Measurements from ENCODE around the gene DIP2C. TPM values are rescaled to one million over a fixed set of nuclear protein-coding genes. Genes with fewer than 3 reads are reported as not detected.
"Not testable (repeated sequence)": the region's sequence is repeated elsewhere in the genome, so short reads cannot be mapped to it uniquely, and the experiment has no call there.

The DIP2C gene
- total RNA-seq, 1 donor from 2014 or later = 1.6 TPM

GRCh38 chr10:636769-637168, 52.7 kb downstream of the DIP2C start:
- Mint-ChIP-seq H3K4me3 (ENCODE audit: low read depth) (no peak overlapping the region), H3K9me3 (no peaks in the 10 kb centered on the region), H3K4me1 (ENCODE audit: low read depth) (no peaks in the 10 kb centered on the region), H3K36me3 (ENCODE audit: low read depth) (no peaks in the 10 kb centered on the region), H3K27ac (no peak overlapping the region), H3K27me3 (ENCODE audit: low read depth) (peaks cover 12% of the 10 kb centered on the region)
- intact Hi-C loops (cut with micrococcal nuclease) = no loop called here
- no peak for DNase-seq (ENCODE audit: low spot score)

- H3K27me3 Mint-ChIP-seq (ENCODE audit: low read depth) = peaks cover 12% of the 10 kb centered on the region
- no peaks in the 10 kb centered on the region for H3K4me1 Mint-ChIP-seq (ENCODE audit: low read depth)
- DNase-seq (ENCODE audit: low spot score) = no peak
- no peak overlapping the region for H3K4me3 Mint-ChIP-seq (ENCODE audit: low read depth)
- H3K27ac Mint-ChIP-seq = no peak overlapping the region
- H3K9me3 Mint-ChIP-seq = no peaks in the 10 kb centered on the region
- intact Hi-C loops (cut with micrococcal nuclease) = no loop called here
- H3K36me3 Mint-ChIP-seq (ENCODE audit: low read depth) = no peaks in the 10 kb centered on the region
Observed at GRCh38 chr10:636016-636730, 53.3 kb downstream of the DIP2C start.

- H3K4me3 Mint-ChIP-seq (ENCODE audit: low read depth) = no peak overlapping the region
- intact Hi-C loops (cut with micrococcal nuclease) = no loop called here
- no peak for DNase-seq (ENCODE audit: low spot score)
- no peaks in the 10 kb centered on the region for H3K9me3 Mint-ChIP-seq
- no peaks in the 10 kb centered on the region for H3K4me1 Mint-ChIP-seq (ENCODE audit: low read depth)
- H3K27me3 Mint-ChIP-seq (ENCODE audit: low read depth) = peaks cover 12% of the 10 kb centered on the region
- H3K36me3 Mint-ChIP-seq (ENCODE audit: low read depth) = no peaks in the 10 kb centered on the region
- no peak overlapping the region for H3K27ac Mint-ChIP-seq
Observed at GRCh38 chr10:635088-635861, 54.2 kb downstream of the DIP2C start.

DNA sequence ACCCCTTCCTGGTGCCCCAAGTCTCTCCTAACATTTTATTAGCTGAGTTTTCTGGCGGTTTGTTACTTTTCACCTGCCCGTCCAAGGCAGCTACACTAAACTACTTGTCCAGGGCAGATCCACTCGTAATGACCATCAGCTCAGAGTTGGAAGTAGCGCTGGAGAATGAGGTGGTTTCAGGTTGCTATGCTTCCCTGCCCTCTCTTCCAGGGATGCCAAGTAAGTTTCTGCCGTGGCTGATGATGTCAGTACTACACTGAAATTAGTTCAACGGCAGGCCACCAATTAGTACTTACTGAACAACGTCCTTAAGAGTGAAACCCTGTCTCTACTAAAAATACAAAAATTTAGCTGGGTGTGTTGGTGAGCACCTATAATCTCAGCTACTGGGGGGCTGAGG, 55.2 kb downstream of the DIP2C start:
- H3K9me3 Mint-ChIP-seq = no peaks in the 10 kb centered on the region
- H3K4me1 Mint-ChIP-seq (ENCODE audit: low read depth) = no peaks in the 10 kb centered on the region
- H3K27me3 Mint-ChIP-seq (ENCODE audit: low read depth) = peaks cover 16% of the 10 kb centered on the region
- intact Hi-C loops (cut with micrococcal nuclease) = no loop called here
- no peak overlapping the region for H3K27ac Mint-ChIP-seq
- H3K4me3 Mint-ChIP-seq (ENCODE audit: low read depth) = no peak overlapping the region
- no peak for DNase-seq (ENCODE audit: low spot score)
- no peaks in the 10 kb centered on the region for H3K36me3 Mint-ChIP-seq (ENCODE audit: low read depth)

GRCh38 chr10:633279-634245, 55.9 kb downstream of the DIP2C start:
- Mint-ChIP-seq H3K4me3 (ENCODE audit: low read depth) (no peak overlapping the region), H3K36me3 (ENCODE audit: low read depth) (no peaks in the 10 kb centered on the region), H3K4me1 (ENCODE audit: low read depth) (no peaks in the 10 kb centered on the region), H3K27me3 (ENCODE audit: low read depth) (peaks cover 16% of the 10 kb centered on the region), H3K27ac (no peak overlapping the region), H3K9me3 (no peaks in the 10 kb centered on the region)
- DNase-seq (ENCODE audit: low spot score) = no peak
- intact Hi-C loops (cut with micrococcal nuclease) = no loop called here

DNA sequence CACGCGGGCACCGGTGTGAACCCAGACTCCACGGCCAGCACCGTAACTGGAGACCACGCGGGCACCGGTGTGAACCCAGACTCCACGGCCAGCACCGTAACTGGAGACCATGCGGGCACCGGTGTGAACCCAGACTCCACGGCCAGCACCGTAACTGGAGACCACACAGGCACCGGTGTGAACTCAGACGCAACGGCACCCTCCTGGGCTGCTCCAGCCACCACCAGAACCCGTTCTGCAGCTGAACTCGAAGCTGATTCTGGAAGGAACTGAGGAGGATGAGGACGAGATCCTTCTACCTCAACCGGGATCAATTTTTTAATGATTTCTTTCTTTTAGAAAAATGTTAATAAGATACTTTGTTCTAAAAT, 56.7 kb downstream of the DIP2C start:
- intact Hi-C loops (cut with micrococcal nuclease); H3K9me3 Mint-ChIP-seq; H3K4me3 Mint-ChIP-seq (ENCODE audit: low read depth); H3K4me1 Mint-ChIP-seq (ENCODE audit: low read depth); DNase-seq (ENCODE audit: low spot score); H3K27ac Mint-ChIP-seq; H3K36me3 Mint-ChIP-seq (ENCODE audit: low read depth): not testable (repeated sequence)
- peaks cover 16% of the 10 kb centered on the region for H3K27me3 Mint-ChIP-seq (ENCODE audit: low read depth)

DNA sequence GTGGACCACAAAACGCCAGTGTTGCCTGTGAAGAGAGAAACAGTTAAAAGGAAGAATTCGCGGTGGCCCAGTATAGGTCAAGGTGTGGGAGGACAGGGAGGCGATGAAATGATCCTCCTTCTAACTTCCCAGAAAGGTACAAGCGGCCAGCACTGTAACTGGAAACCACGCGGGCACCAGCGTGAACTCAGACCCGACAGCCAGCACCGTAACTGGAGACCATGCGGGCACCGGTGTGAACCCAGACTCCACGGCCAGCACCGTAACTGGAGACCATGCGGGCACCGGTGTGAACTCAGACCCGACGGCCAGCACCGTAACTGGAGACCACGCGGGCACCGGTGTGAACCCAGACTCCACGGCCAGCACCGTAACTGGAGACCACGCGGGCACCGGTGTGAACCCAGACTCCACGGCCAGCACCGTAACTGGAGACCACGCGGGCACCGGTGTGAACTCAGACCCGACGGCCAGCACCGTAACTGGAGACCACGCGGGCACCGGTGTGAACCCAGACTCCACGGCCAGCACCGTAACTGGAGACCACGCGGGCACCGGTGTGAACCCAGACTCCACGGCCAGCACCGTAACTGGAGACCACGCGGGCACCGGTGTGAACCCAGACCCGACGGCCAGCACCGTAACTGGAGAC, 57.2 kb downstream of the DIP2C start:
- H3K36me3 Mint-ChIP-seq (ENCODE audit: low read depth); H3K4me3 Mint-ChIP-seq (ENCODE audit: low read depth); DNase-seq (ENCODE audit: low spot score); H3K9me3 Mint-ChIP-seq; H3K4me1 Mint-ChIP-seq (ENCODE audit: low read depth); intact Hi-C loops (cut with micrococcal nuclease); H3K27ac Mint-ChIP-seq: not testable (repeated sequence)
- H3K27me3 Mint-ChIP-seq (ENCODE audit: low read depth) = peaks cover 16% of the 10 kb centered on the region

DNA sequence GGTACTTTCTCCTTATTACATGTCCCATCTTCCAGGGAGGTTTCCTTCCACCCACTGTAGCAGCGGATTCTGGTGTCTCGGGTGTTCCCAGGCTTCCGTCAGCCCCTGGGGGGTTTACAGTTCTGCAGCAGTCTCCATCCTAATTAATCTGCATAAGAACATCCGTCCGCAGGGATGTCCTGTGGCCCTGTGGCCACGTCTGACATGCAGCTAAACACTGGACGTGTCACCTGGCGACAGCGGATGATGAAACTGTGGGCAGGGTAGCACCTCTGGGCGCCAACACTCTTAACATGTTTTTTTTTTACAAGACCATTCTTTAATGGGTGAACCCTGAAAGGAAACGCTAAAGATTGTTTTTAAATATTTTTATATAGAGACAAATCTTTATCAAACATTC, 58.2 kb downstream of the DIP2C start:
- peaks cover 10% of the 10 kb centered on the region for H3K27me3 Mint-ChIP-seq (ENCODE audit: low read depth)
- intact Hi-C loops (cut with micrococcal nuclease) = no loop called here
- DNase-seq (ENCODE audit: low spot score) = no peak
- H3K27ac Mint-ChIP-seq = no peak overlapping the region
- no peaks in the 10 kb centered on the region for H3K36me3 Mint-ChIP-seq (ENCODE audit: low read depth)
- no peak overlapping the region for H3K4me3 Mint-ChIP-seq (ENCODE audit: low read depth)
- H3K9me3 Mint-ChIP-seq = no peaks in the 10 kb centered on the region
- H3K4me1 Mint-ChIP-seq (ENCODE audit: low read depth) = no peaks in the 10 kb centered on the region

DNA sequence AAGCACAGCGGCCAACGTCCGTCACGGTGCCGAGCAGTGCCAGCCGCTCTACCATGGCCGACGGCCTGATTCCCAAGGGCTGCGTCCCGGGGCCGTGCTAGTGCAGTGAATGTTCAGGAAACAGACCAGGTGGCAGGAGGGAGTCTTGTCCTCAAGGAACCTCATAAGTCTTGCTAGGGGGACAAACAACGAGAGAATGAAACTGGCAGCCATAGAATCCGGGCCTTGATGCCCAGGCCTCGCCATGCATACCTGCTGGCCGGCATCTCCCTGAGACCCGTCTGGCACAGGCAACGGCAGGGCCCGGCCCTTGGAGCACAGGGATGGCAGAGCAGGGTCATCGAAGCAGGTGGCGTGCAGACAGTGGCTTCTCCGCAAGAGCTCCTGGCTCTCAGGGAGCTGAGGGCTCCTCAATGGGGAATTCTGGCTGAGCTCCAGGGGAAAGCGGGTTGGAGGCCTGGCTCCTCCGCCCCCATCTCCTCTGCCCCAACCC, 58.8 kb downstream of the DIP2C start:
- H3K9me3 Mint-ChIP-seq = no peaks in the 10 kb centered on the region
- intact Hi-C loops (cut with micrococcal nuclease) = no loop called here
- H3K27me3 Mint-ChIP-seq (ENCODE audit: low read depth) = peaks cover 7% of the 10 kb centered on the region
- no peaks in the 10 kb centered on the region for H3K36me3 Mint-ChIP-seq (ENCODE audit: low read depth)
- no peak overlapping the region for H3K4me3 Mint-ChIP-seq (ENCODE audit: low read depth)
- H3K27ac Mint-ChIP-seq = no peak overlapping the region
- H3K4me1 Mint-ChIP-seq (ENCODE audit: low read depth) = no peaks in the 10 kb centered on the region
- no peak for DNase-seq (ENCODE audit: low spot score)

DNA sequence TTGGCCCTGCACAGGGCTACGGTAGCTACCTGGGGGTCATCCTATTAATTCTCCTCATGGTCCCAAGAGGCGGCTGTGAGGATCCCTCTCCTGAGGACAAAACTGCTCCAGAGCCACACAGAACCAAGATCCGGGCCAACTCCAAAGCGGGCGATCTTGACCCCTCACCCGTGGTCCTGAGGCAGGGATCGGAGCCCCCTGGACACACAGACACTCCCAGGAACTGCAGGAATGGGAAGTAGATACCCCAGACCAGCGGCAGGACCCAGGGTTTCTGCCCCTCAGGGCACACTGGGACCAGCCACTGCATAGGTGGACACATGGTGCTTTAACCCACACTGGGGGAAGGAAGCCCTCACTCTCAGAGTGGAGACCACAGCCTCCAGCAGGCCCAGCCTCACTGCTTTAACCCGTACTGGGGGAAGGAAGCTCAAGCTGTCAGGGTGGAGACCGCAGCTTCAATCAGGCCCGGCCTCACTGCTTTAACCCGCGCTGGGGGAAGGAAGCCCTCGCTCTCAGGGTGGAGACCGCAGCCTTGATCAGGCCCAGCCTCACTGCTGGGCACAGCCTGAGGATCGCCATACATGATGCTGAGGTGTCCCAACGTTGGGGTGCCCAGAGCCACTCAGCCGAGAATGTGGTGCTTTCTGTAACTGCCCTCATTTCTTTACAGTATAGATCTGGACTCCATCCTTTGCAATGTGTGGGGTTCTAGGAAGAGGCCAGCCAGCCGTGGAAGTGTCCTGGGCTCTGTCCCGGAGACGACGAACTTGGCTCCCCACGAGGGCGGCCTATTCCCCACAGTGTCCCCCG, 60.1 kb downstream of the DIP2C start:
- DNase-seq (ENCODE audit: low spot score) = no peak
- Mint-ChIP-seq H3K27me3 (ENCODE audit: low read depth) (peaks cover 4% of the 10 kb centered on the region), H3K4me3 (ENCODE audit: low read depth) (no peak overlapping the region), H3K9me3 (no peaks in the 10 kb centered on the region), H3K27ac (no peak overlapping the region), H3K36me3 (ENCODE audit: low read depth) (no peaks in the 10 kb centered on the region), H3K4me1 (ENCODE audit: low read depth) (no peaks in the 10 kb centered on the region)
- intact Hi-C loops (cut with micrococcal nuclease) = no loop called here

DNA sequence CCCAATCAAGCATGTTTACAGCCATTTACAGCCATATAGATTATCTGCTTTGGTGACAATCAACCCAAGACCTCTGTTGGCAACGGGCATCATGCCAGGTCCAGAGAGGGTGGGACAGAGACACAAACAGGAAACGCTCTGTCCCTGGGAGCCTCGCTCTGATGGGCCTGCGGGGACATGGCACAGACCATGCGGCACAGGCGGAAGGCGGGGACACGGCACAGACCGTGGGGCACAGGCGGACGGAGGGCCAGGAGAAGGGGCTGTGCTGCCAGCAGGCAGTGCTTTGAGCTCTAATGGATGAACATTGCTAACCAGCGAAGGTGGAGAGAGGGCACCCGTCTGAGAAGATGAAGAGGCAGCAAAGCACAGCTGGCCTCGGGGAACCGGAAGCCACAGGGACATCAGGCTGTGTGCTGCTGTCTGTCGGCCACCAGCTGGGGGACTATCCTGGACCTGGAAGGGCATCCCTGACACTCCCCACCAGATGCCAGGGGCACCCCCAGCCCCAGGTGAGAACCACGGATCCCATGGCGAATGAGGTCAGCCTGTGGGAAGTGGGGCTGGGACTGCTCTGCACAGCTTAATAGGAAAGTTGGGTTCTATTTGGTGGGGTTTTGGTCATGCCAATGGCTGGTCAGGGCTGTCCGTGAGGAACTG, 61.0 kb downstream of the DIP2C start:
- Mint-ChIP-seq H3K4me1 (ENCODE audit: low read depth) (no peaks in the 10 kb centered on the region), H3K4me3 (ENCODE audit: low read depth) (no peak overlapping the region), H3K9me3 (no peaks in the 10 kb centered on the region), H3K27me3 (ENCODE audit: low read depth) (peaks cover 4% of the 10 kb centered on the region), H3K36me3 (ENCODE audit: low read depth) (no peaks in the 10 kb centered on the region), H3K27ac (no peak overlapping the region)
- intact Hi-C loops (cut with micrococcal nuclease) = no loop called here
- DNase-seq (ENCODE audit: low spot score) = no peak
